Omental fat pad (tissue), 4 donors: ENCODE measurements around the gene NMT1. TPM values are rescaled to one million over a fixed set of nuclear protein-coding genes. Genes with fewer than 3 reads are reported as not detected.

Source experiments
- ATAC-seq: fragments of 150-250 bp; one replicate; pipeline ENCODE4 v1.9.1; 2016; ENCODE audit warnings: mild to moderate bottlenecking, moderate library complexity; ENCODE audit not compliant: low FRiP score
- DNase-seq: peaks from one replicate; pipeline ENCODE4 v3.0.0-alpha.2; 2019; ENCODE audit warnings: low spot score
- CTCF ChIP-seq, 3 donors: fragments of 450-650 bp; IDR thresholded peaks; one replicate each; pipeline ENCODE4 v1.5.1; 2016 to 2017; ENCODE audit warnings: antibody characterized with exemption in 3 of 3, mild to moderate bottlenecking in 3 of 3, moderate library complexity in 2 of 3
- total RNA-seq, 4 donors: library from RNA; depleted of rRNA; stranded (reverse); fragments of >200 nt; gene quantifications; one replicate each; pipeline ENCODE4 v1.1.0, GENCODE V29; 2016

NMT1 gene
- total RNA-seq, 4 donors from 2014 or later, result 57.3 to 101 (median 78.1) TPM

- ATAC-seq (no peak), DNase-seq (no peak)
- TF ChIP-seq CTCF (IDR thresholded peaks at IDR 0.05), result no peak
Observed at GRCh38 chr17:45104907-45105624, 43.9 kb downstream of the NMT1 start.

GRCh38 chr17:45106096-45106495 is 45.0 kb downstream of the NMT1 start:
- ATAC-seq, result no peak
- TF ChIP-seq CTCF (IDR thresholded peaks at IDR 0.05), result no peak
- no peak for DNase-seq

- DNase-seq (no peak), ATAC-seq (no peak)
- TF ChIP-seq CTCF (IDR thresholded peaks at IDR 0.05), result no peak
Observed at GRCh38 chr17:45106582-45106981, 45.5 kb downstream of the NMT1 start.

- DNase-seq, result no peak
- no peak for TF ChIP-seq CTCF (IDR thresholded peaks at IDR 0.05)
- ATAC-seq, result no peak
Observed at GRCh38 chr17:45107293-45108010, 46.3 kb downstream of the NMT1 start.

- DNase-seq (no peak), ATAC-seq (no peak)
- TF ChIP-seq CTCF (IDR thresholded peaks at IDR 0.05), result no peak
Observed at GRCh38 chr17:45108051-45108450, 46.9 kb downstream of the NMT1 start.

GRCh38 chr17:45108595-45109521 is 47.7 kb downstream of the NMT1 start:
- ATAC-seq, result no peak
- no peak for DNase-seq

More at GRCh38 chr17:45108595-45109521, 47.7 kb downstream of the NMT1 start:
- TF ChIP-seq CTCF (IDR thresholded peaks at IDR 0.05), result no peak
